GM12864 (cell line): Measurements from ENCODE around the gene THADA.
"Not testable (repeated sequence)": the region's sequence is repeated elsewhere in the genome, so short reads cannot be mapped to it uniquely, and the experiment has no call there.

Source experiments
- DNase-seq: peaks from one replicate; pipeline ENCODE4 v3.0.0-alpha.2; 2011; ENCODE audit warnings: low read depth
- H3K4me3 ChIP-seq: 2 replicates; pipeline ENCODE4 v1.5.1; 2011; ENCODE audit warnings: mild to moderate bottlenecking, low read depth, low read length, control low read depth
- CTCF ChIP-seq: IDR thresholded peaks from 2 replicates; pipeline ENCODE4 v1.5.1; 2011; ENCODE audit warnings: low read depth, mild to moderate bottlenecking, moderate library complexity, low read length, control low read depth, inconsistent platforms; ENCODE audit errors: missing control alignments

The THADA gene

GRCh38 chr2:43389581-43390466, 206.0 kb downstream of the THADA start:
- no peak overlapping the region for H3K4me3 ChIP-seq
- no peak for TF ChIP-seq CTCF
- DNase-seq, result no peak

GRCh38 chr2:43388371-43388770, 207.5 kb downstream of the THADA start:
- no peak for DNase-seq
- no peak for TF ChIP-seq CTCF
- no peak overlapping the region for H3K4me3 ChIP-seq

GRCh38 chr2:43387092-43388062, 208.5 kb downstream of the THADA start:
- peak; percentile 78 for DNase-seq
- peak overlapping the region; percentile 18; the same call in 1 of the 2 replicates for H3K4me3 ChIP-seq

GRCh38 chr2:43386679-43387078, 209.2 kb downstream of the THADA start:
- DNase-seq, result not testable (repeated sequence)
- peak overlapping the region; percentile 18; the same call in 1 of the 2 replicates for H3K4me3 ChIP-seq

More at GRCh38 chr2:43387092-43388062, 208.5 kb downstream of the THADA start:
- TF ChIP-seq CTCF, result no peak

- DNase-seq, result no peak
- TF ChIP-seq CTCF, result no peak
- no peak overlapping the region for H3K4me3 ChIP-seq
Measured at GRCh38 chr2:43384143-43384542, 211.7 kb downstream of the THADA start.

- no peak overlapping the region for H3K4me3 ChIP-seq
- TF ChIP-seq CTCF, result no peak
- DNase-seq, result no peak
Measured at GRCh38 chr2:43383533-43383932, 212.3 kb downstream of the THADA start.

- DNase-seq, result no peak
- no peak for TF ChIP-seq CTCF
- H3K4me3 ChIP-seq, result no peak overlapping the region
Measured at GRCh38 chr2:43379494-43379893, 216.3 kb downstream of the THADA start.
